Forelimb muscle (tissue), 1 donor: ENCODE measurements around the gene USP15. TPM values are rescaled to one million over a fixed set of nuclear protein-coding genes. Genes with fewer than 3 reads are reported as not detected.

Experiments
- DNase-seq: peaks from one replicate; pipeline ENCODE4 v3.0.0-alpha.2; 2013; ENCODE audit warnings: low read depth
- polyA plus RNA-seq: library from polyadenylated mRNA; unstranded; fragments of 120-200 nt; gene quantifications from one replicate; pipeline ENCODE4 v1.2.1, GENCODE V29; 2013; ENCODE audit not compliant: insufficient read length

The USP15 gene
- polyA plus RNA-seq, 1 donor = 39.1 TPM

DNA sequence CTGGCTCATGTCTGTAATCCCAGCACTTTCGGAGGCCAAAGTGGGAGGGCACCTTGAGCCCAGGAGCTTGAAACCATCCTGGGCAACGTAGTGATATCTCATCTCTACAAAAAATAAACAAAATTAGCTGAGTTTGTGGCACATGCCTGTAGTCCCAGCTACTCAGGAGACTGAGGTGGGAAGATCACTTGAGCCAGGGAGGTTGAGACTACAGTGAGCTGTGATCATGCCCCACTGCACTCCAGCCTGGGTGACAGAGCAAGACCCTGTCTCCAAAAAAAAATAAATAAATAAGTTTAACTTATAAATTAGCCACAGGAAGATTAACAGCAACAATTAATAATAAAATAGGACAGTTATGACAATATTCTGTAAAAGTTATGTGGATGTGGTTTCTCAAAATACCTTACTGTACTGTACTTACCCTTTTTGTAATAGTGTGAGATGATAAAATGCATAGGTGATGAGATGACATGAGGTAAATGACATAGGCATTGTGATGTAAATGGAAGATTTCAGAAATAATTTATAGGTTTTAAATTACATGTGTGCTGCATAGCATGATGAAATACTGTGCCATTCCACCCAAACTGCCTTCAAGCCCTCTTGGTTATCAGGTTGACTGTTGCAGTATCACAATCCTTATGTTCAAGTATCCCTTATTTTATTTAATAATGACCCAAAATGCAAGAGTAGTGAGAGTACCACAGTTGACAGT, 22.0 kb downstream of the USP15 start:
- DNase-seq = no peak

DNA sequence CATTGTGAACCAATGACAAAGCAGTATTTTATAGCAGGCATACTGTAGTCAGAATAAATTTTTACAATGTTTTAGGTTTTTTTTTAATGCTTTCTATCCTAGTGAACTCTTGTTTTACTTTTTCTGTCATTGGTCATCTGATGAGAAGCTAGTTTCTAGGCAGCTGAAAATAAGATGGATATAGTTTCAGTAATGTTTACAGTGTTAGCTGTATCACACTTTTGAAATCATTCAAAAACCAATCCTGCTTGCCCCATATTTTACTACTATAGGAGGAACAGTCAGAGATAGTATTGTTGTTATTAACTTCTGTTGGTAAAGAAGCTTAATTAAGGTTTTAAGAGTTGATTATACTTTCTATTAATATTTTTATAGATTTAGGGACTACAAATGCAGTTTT, 24.5 kb downstream of the USP15 start:
- no peak for DNase-seq

DNA sequence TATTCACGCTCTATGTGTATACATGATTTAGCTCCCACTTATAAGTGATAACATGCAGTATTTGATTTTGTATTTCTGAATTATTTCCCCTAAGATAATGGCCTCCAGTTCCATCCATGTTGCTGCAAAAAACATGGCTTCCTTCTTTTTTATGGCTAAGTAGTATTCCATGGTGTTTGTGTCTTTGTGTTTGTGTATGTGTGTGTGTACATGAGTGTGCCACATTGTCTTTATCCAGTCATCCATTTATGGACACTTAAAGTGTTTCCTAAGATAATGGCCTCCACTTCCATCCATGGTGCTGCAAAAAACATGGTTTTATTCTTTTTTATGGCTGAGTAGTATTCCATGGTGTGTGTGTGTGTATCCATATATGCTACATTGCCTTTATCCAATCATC, 25.1 kb downstream of the USP15 start:
- no peak for DNase-seq

DNA sequence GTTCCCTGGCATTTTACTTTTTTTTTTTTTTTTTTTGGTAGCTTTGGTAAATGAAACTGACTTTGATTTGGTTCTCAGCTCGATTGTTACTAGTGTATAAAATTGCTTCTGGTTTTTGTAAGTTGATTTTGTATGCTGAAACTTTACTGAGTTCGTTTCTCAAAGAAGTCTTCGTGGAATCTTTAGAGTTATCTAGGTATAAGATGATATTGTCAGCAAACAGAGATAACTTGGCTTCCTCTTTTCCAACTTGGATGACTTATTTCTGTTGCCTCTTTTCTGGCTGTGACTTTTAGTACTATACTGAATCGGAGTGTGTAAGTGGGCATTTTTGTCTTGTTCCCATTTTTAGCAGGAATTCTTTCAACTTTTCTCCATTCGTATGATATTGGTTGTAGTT, 28.1 kb downstream of the USP15 start:
- no peak for DNase-seq

DNA sequence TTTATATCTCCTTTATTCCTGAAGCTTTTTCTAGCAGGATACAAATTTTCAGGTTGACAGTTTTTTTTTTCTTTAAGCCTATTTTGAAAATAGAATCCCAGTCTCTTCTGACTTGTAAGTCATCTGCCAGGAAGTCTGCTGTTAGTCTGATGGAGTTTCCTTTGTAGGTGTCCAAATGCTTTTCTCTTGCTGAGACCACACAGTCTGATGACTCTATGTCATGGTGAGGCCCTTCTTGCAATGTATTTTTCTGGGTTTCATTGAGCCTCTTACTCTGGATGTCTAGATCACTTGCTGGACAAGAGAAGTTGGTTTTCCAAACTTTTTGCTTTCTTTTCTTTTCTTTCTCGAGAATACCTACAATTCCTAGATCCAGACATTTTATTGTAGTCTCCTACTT, 30.6 kb downstream of the USP15 start:
- no peak for DNase-seq

DNA sequence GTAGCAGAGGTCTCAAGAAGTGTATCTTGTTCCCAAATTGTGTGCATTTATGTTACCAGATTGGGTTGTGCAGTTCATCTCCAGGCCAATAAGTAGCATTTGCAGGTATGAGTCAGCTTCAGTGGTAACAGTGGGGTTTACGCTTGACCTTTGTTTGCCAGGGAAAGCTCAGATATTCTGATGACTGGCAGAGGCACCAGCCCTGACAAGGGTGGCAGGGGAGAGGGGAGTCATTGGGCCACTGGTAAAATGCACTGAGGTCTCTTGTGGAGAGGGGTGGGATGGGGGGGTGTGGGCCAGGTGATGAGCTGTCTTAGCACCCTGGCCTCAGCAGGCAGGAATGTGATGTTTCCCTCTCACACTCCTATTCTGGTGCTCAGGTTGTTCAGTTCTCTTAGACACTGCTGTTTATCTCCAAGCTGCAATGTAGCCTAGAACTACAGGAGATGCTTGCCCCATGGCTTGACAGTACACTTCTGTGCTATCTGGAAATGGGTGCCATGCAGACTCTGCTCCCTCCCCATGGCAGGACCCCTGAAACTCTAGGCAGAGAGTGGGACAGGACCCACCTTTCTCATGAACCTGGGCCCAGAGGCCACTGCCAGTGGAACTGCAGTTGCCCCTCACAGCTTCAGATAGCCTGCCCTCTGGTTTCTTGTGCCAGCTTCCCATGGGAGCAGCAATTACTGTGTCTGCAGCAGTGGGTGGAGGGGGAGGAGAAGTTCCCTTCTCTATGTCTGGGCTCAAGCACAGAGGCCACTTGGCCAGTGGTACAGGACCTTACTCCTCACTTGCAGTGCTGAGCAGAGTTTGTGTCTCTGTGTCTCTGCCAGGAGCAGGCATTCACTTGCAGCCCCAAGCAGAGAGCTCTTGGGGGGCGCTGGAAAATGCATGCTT, 31.9 kb downstream of the USP15 start:
- DNase-seq = no peak

DNA sequence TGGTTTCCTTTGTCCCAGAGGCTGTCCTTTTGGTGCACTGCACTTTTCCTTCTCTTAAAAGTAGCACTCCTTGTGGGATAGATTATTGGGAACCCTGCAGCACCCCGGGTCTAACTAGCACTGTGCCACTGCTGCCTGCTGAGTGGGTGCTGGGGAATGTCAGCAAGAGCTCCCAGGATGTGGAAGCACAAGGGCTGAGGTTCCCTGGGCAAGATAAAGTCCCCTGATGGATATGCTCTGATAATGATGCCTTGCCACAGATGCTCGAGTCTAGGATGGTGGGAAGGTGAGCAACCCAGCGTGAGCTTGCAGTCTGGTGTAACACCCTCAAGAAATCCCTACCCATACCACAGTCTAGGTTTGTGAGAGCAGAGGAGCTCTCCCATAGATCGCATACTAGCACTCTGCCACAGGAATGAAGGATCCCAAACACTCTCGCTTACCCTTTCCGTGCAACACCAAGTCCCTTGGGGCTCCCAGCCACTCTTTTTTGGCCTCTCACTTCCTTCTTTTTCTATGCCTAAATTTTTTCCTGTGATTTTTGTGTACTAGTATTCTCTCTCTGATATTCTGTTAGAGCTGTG, 32.6 kb downstream of the USP15 start:
- no peak for DNase-seq

DNA sequence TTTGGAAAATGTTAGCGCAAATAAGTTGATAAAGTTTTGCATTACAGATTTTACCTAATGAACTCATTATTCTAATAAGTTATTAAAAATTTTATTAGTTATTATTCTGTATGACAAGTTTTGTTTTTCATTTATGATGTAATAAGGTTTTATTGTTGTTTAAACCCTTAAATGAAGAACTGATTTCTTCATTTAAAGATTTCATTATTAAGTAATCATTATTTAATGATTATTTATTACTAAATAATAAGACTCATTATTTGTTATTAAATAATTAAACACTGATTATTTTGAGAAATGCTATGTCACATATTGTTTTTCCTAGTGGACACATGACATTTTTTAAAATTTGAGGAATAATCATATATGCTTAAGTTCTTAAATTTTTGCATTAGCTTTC, 34.2 kb downstream of the USP15 start:
- no peak for DNase-seq

DNA sequence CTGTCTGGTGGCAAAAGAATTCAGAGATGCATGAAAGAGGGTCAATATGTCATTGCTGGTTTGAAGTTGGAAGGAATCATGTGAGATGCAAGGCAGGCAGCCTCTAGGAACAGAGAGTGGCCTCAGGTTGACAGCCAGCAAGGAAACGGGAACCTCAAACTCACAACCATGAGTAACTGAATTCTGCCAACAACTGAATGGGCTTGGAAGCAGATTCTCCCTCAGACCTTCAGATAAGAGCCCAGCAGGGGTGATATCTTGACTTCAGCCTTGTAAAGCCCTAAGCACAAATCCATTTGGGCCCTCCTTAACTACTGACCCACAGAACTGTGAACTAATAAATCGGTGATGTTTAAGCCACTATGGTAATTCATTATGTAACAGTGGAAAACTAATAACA, 35.8 kb downstream of the USP15 start:
- no peak for DNase-seq

DNA sequence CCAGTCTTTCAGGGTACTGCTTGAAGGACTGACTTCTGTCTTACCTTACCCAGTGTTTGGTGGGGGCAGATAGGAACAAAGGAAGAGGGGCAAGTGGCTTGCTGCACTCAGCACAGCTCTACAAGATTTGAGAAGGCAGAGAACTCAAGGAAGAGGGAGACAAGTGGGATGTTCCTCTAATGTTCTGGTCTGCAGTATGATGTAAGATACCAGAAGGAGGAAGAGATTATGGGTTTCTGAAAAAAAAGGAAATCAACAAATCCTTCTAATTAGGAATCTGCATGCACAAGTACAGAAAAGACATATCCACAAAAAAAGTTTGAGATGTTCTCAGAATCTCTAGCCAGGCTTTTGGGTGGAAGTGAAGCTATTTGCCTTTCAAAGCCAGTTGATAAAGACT, 37.1 kb downstream of the USP15 start:
- no peak for DNase-seq

DNA sequence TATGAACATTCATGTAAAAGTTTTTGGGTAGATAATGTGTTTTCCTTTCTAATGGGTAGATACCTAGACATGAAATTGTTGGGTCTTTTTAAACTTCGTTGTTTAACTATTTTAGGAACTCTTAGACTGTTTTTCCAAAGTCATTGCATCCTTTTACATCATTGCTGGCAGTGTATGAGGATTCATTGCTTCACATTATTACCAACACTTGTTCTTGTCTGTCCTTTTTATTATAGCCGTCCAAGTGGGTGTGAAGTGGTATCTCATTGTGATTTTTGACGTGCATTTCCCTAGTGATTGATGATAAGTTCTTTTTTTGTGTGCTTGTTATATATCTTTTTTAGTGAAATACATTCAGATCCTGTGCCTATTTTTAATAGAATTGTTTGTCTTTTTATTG, 39.4 kb downstream of the USP15 start:
- no peak for DNase-seq

DNA sequence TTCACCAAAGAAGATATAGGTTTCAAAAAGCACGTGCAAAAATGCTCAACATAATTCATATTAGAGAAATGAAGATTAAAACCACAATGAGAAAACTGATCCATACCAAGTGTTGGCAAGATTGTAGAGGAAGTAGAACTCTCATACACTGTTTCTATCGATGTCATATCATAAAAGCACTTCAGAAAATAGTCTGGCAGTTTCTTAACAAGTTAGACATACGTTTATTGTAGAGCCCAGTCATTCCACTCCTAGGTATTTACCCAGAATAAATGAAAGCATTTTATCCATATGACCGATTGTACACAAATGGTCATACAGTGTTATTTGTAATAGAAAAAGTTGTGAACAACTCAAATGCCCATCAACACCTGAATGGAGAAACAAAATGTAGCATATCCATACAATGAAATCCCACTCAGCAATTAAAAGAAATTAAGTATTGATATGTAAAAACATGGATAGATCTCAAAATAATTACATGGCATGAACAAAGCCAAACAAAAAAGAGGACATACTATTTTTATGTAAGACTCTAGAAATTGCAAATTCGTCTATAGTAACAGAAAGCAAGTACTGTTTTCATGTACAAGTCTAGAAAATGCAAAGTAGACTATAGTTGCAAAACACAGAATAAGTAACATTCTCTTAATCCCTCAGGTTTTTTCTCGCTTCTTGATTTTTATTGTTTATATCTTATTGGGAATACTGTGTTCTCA, 41.0 kb downstream of the USP15 start:
- DNase-seq = no peak

DNA sequence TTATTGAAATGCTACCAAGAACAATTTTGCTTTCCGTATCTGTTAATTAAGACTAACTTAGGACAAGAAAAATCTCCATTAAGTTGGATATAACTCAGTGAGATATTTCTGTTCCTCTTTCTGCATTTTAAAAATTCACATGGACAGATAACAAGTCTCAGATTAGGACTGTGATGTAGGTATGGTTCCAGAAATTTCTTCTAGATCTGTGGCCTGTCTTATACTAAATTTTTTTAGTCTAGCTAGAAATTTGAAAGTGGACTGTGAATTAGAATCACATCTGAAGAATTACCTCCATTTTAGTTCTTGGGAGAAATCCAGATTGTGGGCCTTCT, 41.6 kb downstream of the USP15 start:
- no peak for DNase-seq

DNA sequence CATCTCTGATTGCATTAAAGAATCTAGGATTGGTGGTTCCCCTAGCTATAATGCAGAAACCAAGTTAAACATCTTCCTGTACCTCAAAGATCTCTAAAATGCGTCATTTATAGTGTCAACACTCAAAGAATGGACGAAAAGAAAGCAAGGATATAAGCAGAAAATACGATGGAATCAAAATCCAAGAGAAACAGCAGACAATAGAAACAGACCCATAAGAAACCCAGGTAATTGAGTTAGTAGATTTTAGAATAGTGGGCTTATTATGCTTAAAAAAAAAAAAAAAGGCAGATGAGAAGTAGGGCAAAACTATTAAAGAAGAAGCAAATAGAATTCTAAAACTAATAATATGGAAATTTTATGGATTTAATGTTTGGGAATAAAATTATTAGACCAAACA, 44.4 kb downstream of the USP15 start:
- no peak for DNase-seq

DNA sequence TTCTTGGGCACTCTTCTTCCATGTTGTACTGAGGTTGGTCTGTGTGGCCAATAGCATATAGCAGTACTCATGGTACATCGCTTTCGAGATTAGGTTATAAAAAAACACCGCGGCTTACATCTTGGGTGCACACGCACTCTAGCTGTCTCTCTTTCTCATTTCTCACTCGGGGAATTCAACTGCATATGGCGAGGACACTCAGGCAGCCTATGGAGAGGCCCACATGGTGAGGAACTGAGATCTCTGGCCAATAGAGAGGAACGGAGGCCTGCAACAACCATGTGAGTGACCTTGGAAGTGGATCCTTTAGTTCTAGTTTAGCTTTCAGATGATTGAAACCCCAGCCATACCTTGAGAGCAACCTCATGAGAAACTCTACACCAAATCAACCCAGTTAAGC, 45.6 kb downstream of the USP15 start:
- no peak for DNase-seq

DNA sequence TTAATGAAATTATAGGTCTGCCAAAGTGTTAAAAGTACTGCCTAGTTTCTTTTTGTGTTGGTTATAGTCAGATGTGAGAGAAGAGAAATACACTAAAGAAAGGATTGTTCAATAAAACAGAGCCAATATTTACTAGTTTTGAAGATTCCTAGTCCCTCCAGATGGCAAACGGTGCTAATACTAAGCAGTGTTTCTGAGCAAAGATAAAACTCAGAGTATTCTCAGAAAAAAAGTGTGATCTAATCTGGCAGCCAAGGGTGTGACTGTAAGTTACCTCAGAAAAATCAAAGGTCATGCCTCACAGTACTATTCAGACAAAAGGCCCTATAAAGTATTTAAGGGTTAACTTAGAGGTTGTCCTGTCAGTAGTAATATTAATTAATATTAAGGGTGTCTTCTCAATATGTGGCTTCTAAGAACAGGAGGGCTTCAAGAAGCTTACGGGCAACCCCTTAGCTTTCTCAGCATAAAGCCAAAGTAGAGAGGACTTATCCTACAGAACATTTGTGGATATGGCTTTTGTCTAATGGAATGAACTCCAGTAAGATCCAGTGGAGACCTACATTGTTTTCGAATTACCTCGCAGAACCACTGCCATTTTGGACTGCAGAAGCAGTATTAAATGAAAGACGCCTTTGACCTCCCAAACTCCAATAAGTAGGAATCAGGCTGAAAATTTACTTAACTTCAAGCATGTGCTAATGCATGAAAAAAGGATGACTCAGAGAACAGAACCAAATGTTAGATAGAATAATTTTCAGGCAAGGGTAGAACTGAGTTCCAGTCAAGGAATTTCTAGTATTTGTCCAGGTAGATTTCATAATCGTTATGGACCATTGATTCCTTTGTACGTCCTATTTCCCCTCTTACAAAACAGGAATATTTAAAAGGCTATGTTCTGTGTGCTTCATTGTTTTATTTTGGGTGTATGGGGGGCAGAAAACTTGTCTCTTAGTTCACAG, 46.6 kb downstream of the USP15 start:
- DNase-seq = no peak

DNA sequence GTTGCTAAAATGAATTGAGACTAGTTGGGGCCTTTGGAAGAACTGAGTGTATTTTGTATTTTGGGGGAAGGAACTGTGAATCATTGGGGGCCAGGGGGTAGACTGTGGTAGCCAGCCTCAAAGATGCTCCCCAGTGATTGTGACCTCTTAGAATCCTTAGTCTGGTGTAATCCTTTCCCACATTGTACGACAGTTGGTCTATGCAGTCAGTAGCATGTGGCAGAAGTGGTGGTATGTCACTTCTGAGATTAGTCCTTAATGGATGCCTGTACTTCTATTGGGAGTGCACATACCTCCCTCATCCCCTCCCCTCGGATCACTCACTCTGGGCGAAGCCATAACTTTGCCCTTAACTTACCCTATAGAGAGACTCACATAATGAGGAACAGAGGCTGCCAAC, 48.0 kb downstream of the USP15 start:
- DNase-seq = no peak

DNA sequence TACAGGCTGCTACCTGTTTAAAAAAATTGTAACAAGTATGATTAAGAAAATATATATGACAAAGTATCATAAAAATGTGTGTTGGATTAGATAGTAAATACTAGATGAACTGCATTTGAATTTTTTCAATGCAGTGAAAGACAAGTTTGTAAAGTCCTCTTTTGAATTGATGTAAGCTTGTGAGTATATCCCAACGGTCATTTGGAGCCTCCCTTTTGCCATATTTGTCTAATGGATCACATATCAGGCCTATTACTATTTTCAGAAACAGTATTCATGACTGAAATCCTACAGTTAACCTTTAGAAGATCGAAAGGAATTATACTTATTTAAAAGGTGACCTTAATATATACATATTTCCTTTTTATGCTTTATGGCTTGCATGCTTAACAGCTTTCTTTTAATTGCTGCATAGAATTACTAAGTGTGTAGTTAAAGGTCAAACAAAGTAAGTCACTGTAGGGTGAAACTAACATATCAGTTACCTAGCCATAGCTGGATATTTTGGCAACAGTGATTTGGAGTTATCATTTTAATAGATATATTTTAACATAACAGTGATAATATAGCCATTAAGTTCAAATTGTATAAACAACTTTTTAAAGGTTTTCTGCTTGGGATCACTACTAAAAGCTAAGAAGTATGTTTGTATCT, 53.6 kb downstream of the USP15 start:
- no peak for DNase-seq

DNA sequence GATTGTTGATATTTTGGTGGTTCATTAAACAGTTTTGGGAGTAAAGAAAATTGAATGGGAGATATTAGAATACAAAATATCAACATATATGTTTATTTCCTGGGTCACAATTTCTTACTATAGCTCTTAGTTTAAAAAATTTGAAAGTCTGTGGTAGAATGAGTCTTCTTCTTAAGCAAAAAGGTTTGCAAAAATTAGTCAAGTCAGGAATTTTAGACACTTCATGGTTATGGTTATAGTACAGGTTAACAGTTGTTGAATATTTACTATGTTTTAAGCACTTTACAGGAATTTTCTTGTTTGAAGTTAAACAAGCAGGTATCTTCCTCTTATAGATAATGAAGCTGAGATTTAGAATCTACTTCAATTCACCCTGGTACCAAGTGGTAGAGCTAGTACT, 56.8 kb downstream of the USP15 start:
- DNase-seq = no peak

DNA sequence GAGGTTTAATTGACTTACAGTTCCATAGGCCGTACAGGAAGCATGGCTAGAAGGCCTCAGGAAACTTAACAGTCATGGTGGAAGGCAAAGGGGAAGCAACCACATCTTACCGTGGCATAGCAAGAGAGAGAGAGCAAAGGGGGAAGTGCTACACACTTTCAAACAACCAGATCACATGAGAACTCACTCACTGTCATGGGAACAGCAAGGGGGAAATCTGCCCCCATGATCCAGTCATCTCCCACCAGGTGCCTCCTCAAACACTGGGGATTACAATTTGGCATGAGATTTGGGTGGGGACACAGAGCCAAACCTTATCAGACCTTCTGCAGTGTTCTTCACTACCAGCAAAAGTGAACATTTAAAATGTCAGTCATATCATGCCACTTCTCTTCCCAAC, 58.9 kb downstream of the USP15 start:
- DNase-seq = no peak

DNA sequence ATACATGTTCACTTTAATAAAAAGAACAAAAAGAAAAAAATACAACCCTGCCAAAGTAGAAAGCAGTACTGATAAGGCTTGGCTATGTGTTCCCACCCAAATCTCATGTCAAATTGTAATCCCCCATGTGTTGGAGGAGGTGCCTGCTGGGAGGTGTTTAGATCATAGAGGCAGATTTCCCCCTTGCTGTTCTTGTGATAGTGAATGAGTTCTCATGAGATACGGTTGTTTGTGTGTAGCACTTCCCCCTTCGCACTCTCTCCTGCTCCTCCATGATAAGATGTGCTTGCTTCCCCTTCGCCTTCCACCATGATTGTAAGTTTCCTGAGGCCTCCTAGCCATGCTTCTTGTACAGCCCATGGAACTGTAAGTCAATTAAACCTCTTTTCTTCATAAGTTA, 59.9 kb downstream of the USP15 start:
- no peak for DNase-seq
